Astrocyte of the hippocampus (primary cell): Measurements from ENCODE around the gene B4GALT6.

Experiments
- DNase-seq: peaks from one replicate; pipeline ENCODE4 v3.0.0; 2011; ENCODE audit warnings: low read depth, low spot score

The B4GALT6 gene

DNA sequence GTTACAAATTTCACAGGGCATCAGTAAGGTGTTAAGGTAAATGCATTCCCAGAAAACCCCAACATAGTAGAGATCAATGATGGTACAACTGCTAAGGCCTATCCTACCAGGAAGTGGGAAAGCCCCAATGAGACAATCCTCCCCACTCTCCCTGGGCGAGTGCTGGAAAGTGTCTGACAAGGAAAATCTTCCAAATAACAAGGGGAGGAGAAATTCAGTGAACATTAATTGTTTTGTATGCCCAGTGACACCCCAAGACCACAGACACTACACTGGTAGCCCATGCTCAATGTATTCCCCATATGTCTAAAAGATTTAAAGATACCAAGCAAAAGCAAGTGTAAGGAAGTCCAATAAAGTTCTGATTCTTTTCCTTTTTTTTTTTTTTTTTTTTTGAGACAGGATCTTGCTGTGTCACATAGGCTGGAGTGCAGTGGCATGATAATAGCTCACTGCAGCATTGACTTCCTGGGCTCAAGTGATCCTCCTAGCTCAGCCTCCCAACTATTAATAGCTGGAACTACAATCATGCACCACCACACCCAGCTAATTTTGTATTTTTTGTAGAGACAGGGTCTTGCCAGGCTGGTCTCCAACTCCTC, 24.7 kb downstream of the B4GALT6 start:
- no peak for DNase-seq

- DNase-seq, result peak; percentile 19
Observed at GRCh38 chr18:31658670-31659575, 25.5 kb downstream of the B4GALT6 start.

GRCh38 chr18:31657823-31658669, 26.3 kb downstream of the B4GALT6 start:
- DNase-seq, result no peak

DNA sequence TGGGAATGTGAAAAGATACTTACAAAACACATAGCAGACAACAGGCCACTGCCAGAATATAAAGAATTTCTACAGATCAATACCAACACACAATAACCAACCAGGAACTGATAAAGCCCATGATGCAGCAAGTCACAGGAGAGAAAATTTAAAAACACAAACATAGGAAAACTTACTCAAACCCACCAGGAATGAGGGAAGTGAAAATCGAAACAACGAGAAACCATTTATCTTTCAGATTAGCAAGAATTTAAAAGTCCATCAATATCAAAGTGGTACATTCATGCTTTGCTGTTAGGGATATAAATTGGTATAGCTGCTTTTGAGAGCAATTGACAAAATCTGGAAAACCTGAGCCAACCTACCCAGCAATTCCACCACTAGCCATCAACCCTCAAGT, 27.6 kb downstream of the B4GALT6 start:
- DNase-seq, result no peak

DNA sequence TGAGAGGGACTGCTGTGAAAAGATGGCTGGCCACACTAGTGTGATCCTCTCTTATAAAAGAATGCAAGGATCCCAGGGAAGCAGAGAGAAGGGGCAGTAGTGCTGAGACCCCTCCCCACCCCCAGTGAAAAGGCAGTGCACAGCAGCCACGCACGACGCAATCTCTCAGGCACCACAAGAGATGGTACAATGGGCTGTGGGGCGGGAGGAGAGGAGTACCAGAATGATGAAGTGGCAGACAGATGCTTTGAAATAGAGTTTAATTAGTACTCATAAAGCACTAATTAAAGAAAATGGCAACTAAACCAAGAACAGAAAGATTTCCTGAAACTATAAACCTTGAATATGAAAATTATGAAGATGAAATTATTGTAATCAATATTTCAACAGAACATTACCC, 29.0 kb downstream of the B4GALT6 start:
- no peak for DNase-seq

DNA sequence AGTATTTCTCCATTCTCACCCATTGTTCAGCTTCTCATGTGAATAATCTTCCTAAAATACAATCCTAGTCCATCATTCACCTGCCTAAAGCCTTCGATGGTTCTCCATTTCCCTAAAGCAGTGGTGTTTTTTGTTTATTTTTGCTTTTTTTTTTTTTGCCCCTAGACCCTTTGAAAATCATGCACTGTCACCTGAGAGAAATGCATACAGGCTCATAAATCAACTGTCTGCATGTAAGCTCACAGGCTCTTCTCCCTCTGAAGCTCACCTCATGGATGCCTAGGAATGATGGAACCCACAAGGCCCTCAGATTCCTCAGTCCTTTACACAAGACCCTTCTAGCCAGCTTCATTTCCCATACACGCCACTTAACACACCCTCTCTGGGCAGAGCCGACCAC, 31.5 kb downstream of the B4GALT6 start:
- no peak for DNase-seq

DNA sequence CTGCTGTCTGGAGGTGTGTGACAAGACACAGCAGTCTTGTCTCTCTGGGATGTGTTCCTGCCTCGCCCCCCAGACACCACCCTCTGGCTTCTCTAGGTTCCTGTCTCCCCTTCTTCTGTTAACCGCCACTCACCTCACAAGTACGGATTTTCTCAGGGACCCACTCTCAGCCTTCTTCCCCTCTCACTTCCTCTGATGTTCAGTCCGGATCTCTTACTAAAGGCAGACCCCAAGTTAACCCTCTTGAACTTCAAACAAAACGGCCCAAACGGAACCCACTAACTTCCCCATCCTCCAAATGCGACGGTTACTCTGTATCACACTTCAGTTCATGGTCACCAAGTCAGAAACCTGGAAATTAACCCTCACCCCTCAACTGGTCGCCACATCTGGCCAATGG, 32.0 kb downstream of the B4GALT6 start:
- no peak for DNase-seq

- no peak for DNase-seq
Observed at GRCh38 chr18:31651369-31651768, 33.0 kb downstream of the B4GALT6 start.

GRCh38 chr18:31649978-31650719, 34.2 kb downstream of the B4GALT6 start:
- DNase-seq, result no peak

DNA sequence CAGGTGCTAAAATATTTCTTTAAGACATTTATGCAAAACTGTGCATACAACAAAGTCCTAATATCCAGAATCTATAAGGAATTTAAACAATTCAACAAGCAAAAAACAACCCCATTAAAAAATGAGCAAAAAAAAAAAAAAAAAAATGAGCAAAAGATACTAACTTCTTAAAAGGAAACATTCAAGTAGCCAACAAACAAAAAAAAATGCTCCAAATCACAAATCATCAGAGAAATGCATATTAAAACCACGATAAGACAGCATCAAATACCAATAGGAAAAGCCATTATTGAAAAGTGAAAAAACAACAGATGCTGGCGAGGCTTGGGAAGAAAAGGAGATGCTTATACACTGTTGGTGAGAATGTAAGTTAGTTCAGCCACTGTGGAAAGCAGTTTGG, 34.9 kb downstream of the B4GALT6 start:
- no peak for DNase-seq

DNA sequence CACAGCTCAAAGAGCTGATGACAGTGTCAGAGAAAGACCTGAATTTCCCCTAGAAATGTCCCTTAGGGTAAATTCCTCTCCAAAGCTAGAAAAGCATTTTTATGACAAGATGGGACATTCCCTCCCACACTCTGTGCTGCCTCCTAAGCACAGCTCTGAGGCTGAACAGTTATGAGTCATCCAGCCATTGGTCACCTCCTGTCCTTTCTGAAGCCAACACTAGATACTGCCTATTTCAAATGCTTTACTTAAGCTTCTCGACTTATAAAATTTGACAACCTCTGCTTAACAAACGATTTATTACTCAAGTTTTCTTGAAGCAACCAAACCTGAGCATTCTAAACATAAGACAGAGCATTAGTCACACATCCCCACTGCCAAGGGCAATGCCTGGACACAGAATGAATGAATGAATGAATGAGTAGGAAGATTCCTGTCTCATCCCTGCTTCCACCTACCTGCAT, 35.4 kb downstream of the B4GALT6 start:
- DNase-seq, result peak; percentile 65

DNA sequence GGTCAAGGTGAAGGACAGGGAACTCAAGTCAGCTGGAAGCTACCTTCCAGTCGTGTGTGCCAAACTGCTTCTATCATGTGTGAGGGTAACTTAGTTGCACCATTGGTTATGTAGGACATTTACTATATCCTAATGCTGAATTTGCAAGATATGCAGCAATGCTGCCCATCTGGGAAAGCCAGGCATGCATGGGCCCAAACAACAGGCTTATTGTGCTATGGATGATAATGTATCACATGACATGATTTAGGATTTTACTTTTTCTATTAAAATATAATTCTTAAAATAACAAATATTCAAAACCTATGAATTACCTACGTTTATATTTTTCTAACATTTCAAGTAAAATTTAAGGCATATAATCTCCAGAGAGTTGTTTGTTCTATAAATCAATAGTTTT, 35.9 kb downstream of the B4GALT6 start:
- DNase-seq, result no peak

DNA sequence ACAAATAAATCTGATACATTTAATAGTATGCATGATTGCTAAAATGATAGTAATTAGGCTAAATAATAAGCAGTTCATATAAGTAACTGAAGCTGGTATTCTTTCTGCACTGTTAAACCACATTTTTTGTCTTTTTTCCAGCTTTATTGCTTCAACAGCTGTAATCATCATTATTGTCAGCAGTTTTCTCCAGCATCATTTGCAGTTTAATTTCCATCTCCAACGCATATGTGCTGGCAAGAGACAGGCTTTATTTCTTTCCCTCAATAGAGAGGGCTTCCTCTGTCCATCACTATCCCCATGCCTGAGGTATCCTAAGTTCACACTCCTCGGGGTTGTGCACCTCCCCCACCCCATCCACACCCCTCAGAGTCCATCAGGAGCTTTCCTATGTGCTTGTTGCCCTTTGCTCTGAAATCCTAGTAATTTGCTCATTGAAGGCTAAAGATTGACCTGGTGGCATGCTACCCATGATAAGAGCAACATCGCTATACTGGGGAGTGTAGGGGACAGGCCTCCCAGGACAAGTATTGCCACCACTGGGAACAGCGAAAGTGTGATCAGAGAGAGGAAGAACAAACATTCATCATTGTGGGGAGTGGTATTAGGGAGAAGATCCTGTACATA, 37.1 kb downstream of the B4GALT6 start:
- DNase-seq, result no peak

GRCh38 chr18:31646332-31647126, 37.9 kb downstream of the B4GALT6 start:
- no peak for DNase-seq

DNA sequence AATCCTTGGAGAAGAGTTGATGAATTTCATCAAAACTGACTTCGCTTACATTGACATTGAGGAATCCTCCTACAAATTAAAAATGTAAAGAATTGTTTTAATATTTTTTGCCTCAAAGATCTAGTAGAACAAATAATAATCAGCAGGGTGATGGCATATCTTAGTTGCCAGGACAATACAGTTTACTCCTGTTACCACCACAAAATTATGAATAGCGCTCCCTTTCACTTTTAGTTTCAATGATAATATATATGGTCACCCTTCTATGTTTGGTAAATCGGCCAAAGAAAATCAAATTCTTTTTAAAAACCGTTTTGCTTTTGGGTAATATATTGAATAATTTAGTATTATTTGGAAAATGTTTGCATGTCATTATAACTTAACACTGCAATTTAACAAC, 39.0 kb downstream of the B4GALT6 start:
- DNase-seq, result no peak

DNA sequence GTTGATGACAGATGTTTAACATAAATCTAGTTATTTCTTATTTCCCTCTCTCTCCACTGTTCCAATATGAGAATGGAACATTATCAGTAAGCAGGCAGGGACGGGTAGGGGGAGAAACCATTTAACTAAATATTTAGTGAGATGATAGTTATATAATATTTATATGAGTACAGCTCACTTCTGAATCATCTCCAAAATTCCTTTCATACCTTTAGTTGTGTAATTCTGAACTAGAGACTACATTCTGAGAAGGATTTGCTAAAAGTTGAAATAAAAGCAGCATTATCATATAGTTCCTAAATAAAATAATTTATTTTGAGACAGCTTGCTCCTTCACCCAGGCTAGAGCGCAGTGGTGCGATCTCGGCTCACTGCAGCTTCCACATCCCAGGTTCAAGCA, 41.4 kb downstream of the B4GALT6 start:
- no peak for DNase-seq

DNA sequence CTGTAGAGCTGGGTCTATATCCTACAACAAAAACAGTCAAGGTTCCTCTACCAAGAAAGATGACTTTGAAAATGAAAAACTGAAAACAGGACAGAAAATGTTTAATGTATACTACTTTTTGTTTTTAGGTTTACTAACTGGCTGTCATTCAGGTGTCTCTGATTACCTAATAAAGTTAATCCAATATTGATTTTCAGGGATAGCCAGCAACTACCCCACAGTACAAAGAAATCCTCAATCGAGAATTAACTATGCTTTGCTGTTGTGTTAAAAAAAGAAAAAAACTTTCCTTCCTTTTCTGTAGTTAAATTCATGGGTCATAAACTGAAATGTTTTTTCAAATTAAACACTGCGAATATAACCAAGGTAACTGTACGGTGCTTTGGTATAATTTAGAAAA, 46.9 kb downstream of the B4GALT6 start:
- DNase-seq, result no peak

GRCh38 chr18:31636387-31636786, 48.0 kb downstream of the B4GALT6 start:
- DNase-seq, result no peak

DNA sequence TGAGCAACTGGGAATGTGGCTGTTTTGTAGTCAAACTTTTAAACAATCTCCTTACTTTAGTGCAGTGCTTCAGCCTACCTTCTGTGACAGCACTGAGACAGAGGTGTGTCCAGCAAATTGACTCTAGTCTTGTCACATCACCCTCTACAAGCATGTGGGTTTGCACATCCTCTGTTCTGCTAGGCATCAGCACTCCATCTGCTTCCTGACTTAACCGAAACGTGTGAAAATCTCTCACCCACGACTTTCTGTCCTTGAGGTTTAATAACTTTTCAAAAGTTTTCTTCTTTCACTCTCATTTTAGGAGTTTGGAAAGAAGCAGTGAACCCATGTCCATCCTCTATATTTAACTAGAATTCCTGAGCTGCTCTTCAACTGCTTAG, 50.1 kb downstream of the B4GALT6 start:
- DNase-seq, result no peak
